ENCODE data around the gene MTG2. TPM values are rescaled to one million over a fixed set of nuclear protein-coding genes. Genes with fewer than 3 reads are reported as not detected.

MTG2 gene
- polyA plus RNA-seq, 1 donor: 30.9 TPM

- H3K27me3 ChIP-seq (ENCODE audit: control insufficient read depth, insufficient read depth, low read length): no peaks in the 10 kb centered on the region
- no peak overlapping the region for H3K4me3 ChIP-seq (ENCODE audit: low read length)
- DNase-seq: no peak
- H3K36me3 ChIP-seq (ENCODE audit: control insufficient read depth, insufficient read depth, low read length): peaks cover 10% of the 10 kb centered on the region
- H3K9me3 ChIP-seq (ENCODE audit: control insufficient read depth, low read depth, low read length): no peaks in the 10 kb centered on the region
- no CpG with 5 or more reads among the region's 3 CpGs for WGBS (ENCODE audit: insufficient coverage, low lambda C conversion rate)
- H3K27ac ChIP-seq (ENCODE audit: low read length): no peak overlapping the region
- no peaks in the 10 kb centered on the region for H3K4me1 ChIP-seq (ENCODE audit: control insufficient read depth, insufficient read depth, low read length)
Measured at GRCh38 chr20:62186096-62186426, 3.2 kb downstream of the MTG2 start.

- Histone ChIP-seq H3K27me3 (ENCODE audit: control insufficient read depth, insufficient read depth, low read length) (no peaks in the 10 kb centered on the region), H3K9me3 (ENCODE audit: control insufficient read depth, low read depth, low read length) (no peaks in the 10 kb centered on the region), H3K27ac (ENCODE audit: low read length) (no peak overlapping the region), H3K4me3 (ENCODE audit: low read length) (no peak overlapping the region), H3K36me3 (ENCODE audit: control insufficient read depth, insufficient read depth, low read length) (peaks cover 12% of the 10 kb centered on the region), H3K4me1 (ENCODE audit: control insufficient read depth, insufficient read depth, low read length) (no peaks in the 10 kb centered on the region)
- DNase-seq: peak; percentile 35 to 57
- WGBS (ENCODE audit: insufficient coverage, low lambda C conversion rate): 69% methylated on average over 3 of the region's 13 CpGs
Measured at GRCh38 chr20:62186887-62187866, 4.3 kb downstream of the MTG2 start.

GRCh38 chr20:62190639-62191411 lies 8.0 kb downstream of the MTG2 start:
- H3K4me3 ChIP-seq (ENCODE audit: low read length): no peak overlapping the region
- H3K27me3 ChIP-seq (ENCODE audit: control insufficient read depth, insufficient read depth, low read length): no peaks in the 10 kb centered on the region
- no peak for DNase-seq
- peaks cover 26% of the 10 kb centered on the region for H3K36me3 ChIP-seq (ENCODE audit: control insufficient read depth, insufficient read depth, low read length)
- H3K4me1 ChIP-seq (ENCODE audit: control insufficient read depth, insufficient read depth, low read length): no peaks in the 10 kb centered on the region
- H3K27ac ChIP-seq (ENCODE audit: low read length): no peak overlapping the region
- 92% methylated on average over 2 of the region's 25 CpGs for WGBS (ENCODE audit: insufficient coverage, low lambda C conversion rate)
- no peaks in the 10 kb centered on the region for H3K9me3 ChIP-seq (ENCODE audit: control insufficient read depth, low read depth, low read length)

GRCh38 chr20:62191781-62192559 lies 9.1 kb downstream of the MTG2 start:
- Histone ChIP-seq H3K36me3 (ENCODE audit: control insufficient read depth, insufficient read depth, low read length) (peaks cover 30% of the 10 kb centered on the region), H3K27ac (ENCODE audit: low read length) (no peak overlapping the region), H3K27me3 (ENCODE audit: control insufficient read depth, insufficient read depth, low read length) (no peaks in the 10 kb centered on the region), H3K9me3 (ENCODE audit: control insufficient read depth, low read depth, low read length) (no peaks in the 10 kb centered on the region), H3K4me1 (ENCODE audit: control insufficient read depth, insufficient read depth, low read length) (no peaks in the 10 kb centered on the region), H3K4me3 (ENCODE audit: low read length) (no peak overlapping the region)
- no CpG with 5 or more reads among the region's 14 CpGs for WGBS (ENCODE audit: insufficient coverage, low lambda C conversion rate)
- no peak for DNase-seq

- no peaks in the 10 kb centered on the region for H3K9me3 ChIP-seq (ENCODE audit: control insufficient read depth, low read depth, low read length)
- no peaks in the 10 kb centered on the region for H3K4me1 ChIP-seq (ENCODE audit: control insufficient read depth, insufficient read depth, low read length)
- no CpG with 5 or more reads among the region's 10 CpGs for WGBS (ENCODE audit: insufficient coverage, low lambda C conversion rate)
- no peak overlapping the region for H3K4me3 ChIP-seq (ENCODE audit: low read length)
- no peak overlapping the region for H3K27ac ChIP-seq (ENCODE audit: low read length)
- DNase-seq: no peak
- peaks cover 35% of the 10 kb centered on the region for H3K36me3 ChIP-seq (ENCODE audit: control insufficient read depth, insufficient read depth, low read length)
- no peaks in the 10 kb centered on the region for H3K27me3 ChIP-seq (ENCODE audit: control insufficient read depth, insufficient read depth, low read length)
Measured at GRCh38 chr20:62192635-62193034, 9.8 kb downstream of the MTG2 start.

GRCh38 chr20:62193079-62194025 lies 10.5 kb downstream of the MTG2 start:
- DNase-seq: no peak
- H3K4me1 ChIP-seq (ENCODE audit: control insufficient read depth, insufficient read depth, low read length): no peaks in the 10 kb centered on the region
- WGBS (ENCODE audit: insufficient coverage, low lambda C conversion rate): no CpG with 5 or more reads among the region's 29 CpGs
- H3K27ac ChIP-seq (ENCODE audit: low read length): no peak overlapping the region
- H3K4me3 ChIP-seq (ENCODE audit: low read length): no peak overlapping the region
- no peaks in the 10 kb centered on the region for H3K9me3 ChIP-seq (ENCODE audit: control insufficient read depth, low read depth, low read length)
- H3K36me3 ChIP-seq (ENCODE audit: control insufficient read depth, insufficient read depth, low read length): peaks cover 42% of the 10 kb centered on the region
- no peaks in the 10 kb centered on the region for H3K27me3 ChIP-seq (ENCODE audit: control insufficient read depth, insufficient read depth, low read length)

GRCh38 chr20:62195075-62195405 lies 12.2 kb downstream of the MTG2 start:
- Histone ChIP-seq H3K36me3 (ENCODE audit: control insufficient read depth, insufficient read depth, low read length) (peaks cover 47% of the 10 kb centered on the region), H3K27ac (ENCODE audit: low read length) (no peak overlapping the region), H3K27me3 (ENCODE audit: control insufficient read depth, insufficient read depth, low read length) (no peaks in the 10 kb centered on the region), H3K4me1 (ENCODE audit: control insufficient read depth, insufficient read depth, low read length) (no peaks in the 10 kb centered on the region), H3K4me3 (ENCODE audit: low read length) (no peak overlapping the region), H3K9me3 (ENCODE audit: control insufficient read depth, low read depth, low read length) (no peaks in the 10 kb centered on the region)
- WGBS (ENCODE audit: insufficient coverage, low lambda C conversion rate): 100% methylated on average over 1 of the region's 8 CpGs
- DNase-seq: no peak

GRCh38 chr20:62195736-62196135 lies 12.9 kb downstream of the MTG2 start:
- no peaks in the 10 kb centered on the region for H3K9me3 ChIP-seq (ENCODE audit: control insufficient read depth, low read depth, low read length)
- peaks cover 54% of the 10 kb centered on the region for H3K36me3 ChIP-seq (ENCODE audit: control insufficient read depth, insufficient read depth, low read length)
- no peaks in the 10 kb centered on the region for H3K27me3 ChIP-seq (ENCODE audit: control insufficient read depth, insufficient read depth, low read length)
- no peak overlapping the region for H3K4me3 ChIP-seq (ENCODE audit: low read length)
- 92% methylated on average over 4 of the region's 10 CpGs for WGBS (ENCODE audit: insufficient coverage, low lambda C conversion rate)
- H3K4me1 ChIP-seq (ENCODE audit: control insufficient read depth, insufficient read depth, low read length): no peaks in the 10 kb centered on the region
- no peak for DNase-seq
- H3K27ac ChIP-seq (ENCODE audit: low read length): no peak overlapping the region

GRCh38 chr20:62196286-62196685 lies 13.5 kb downstream of the MTG2 start:
- Histone ChIP-seq H3K4me1 (ENCODE audit: control insufficient read depth, insufficient read depth, low read length) (no peaks in the 10 kb centered on the region), H3K9me3 (ENCODE audit: control insufficient read depth, low read depth, low read length) (no peaks in the 10 kb centered on the region), H3K4me3 (ENCODE audit: low read length) (no peak overlapping the region), H3K36me3 (ENCODE audit: control insufficient read depth, insufficient read depth, low read length) (peaks cover 55% of the 10 kb centered on the region), H3K27ac (ENCODE audit: low read length) (no peak overlapping the region), H3K27me3 (ENCODE audit: control insufficient read depth, insufficient read depth, low read length) (no peaks in the 10 kb centered on the region)
- no peak for DNase-seq
- WGBS (ENCODE audit: insufficient coverage, low lambda C conversion rate): 100% methylated on average over 1 of the region's 10 CpGs

Measured in large intestine (tissue), 3 donors.